ENCODE results near the gene MIEF1. TPM values are rescaled to one million over a fixed set of nuclear protein-coding genes. Genes with fewer than 3 reads are reported as not detected.

Gene MIEF1
- total RNA-seq, 1 experiment from 2014 or later, result 29.9 TPM

GRCh38 chr22:39491696-39492095 is 10.4 kb upstream of the MIEF1 start:
- no peak overlapping the region for H3K4me3 ChIP-seq (ENCODE audit: low read depth in 2 of 2, low read length in 2 of 2)
- DNase-seq (ENCODE audit: low read depth, low spot score) (no peak), ATAC-seq (no peak)
- ChIA-PET CTCF (interaction anchor here (0.6 kb wide), 1 partner anchor 10 kb away, joined by 3 read pairs; the partner anchor contains the start of gene MIEF1), POLR2A (interaction anchor here (0.6 kb wide), 1 partner anchor 563 kb away, joined by 15 read pairs; no protein-coding TSS in a partner anchor)
- no peak overlapping the region for H3K27ac ChIP-seq (ENCODE audit: low read length)
- BruUV-seq (replicated peaks), result no TSS peak
- no peaks in the 10 kb centered on the region for H3K27me3 ChIP-seq (ENCODE audit: control insufficient read depth, insufficient read depth, low read length)
- H3K9me3 ChIP-seq (ENCODE audit: control insufficient read depth, insufficient read depth, low read depth, low read length), result no peaks in the 10 kb centered on the region
- in situ Hi-C loops (cut with HindIII; ENCODE audit: low pct_unique_long_range_greater_than_20kb, low sequenced_read_pairs), result no loop called here
- intact Hi-C loops (cut with micrococcal nuclease; ENCODE audit: unreplicated experiment), result no loop called here
- H3K36me3 ChIP-seq (ENCODE audit: control insufficient read depth, insufficient read depth, low read length), result no peaks in the 10 kb centered on the region
- TF ChIP-seq, protein P1, sequence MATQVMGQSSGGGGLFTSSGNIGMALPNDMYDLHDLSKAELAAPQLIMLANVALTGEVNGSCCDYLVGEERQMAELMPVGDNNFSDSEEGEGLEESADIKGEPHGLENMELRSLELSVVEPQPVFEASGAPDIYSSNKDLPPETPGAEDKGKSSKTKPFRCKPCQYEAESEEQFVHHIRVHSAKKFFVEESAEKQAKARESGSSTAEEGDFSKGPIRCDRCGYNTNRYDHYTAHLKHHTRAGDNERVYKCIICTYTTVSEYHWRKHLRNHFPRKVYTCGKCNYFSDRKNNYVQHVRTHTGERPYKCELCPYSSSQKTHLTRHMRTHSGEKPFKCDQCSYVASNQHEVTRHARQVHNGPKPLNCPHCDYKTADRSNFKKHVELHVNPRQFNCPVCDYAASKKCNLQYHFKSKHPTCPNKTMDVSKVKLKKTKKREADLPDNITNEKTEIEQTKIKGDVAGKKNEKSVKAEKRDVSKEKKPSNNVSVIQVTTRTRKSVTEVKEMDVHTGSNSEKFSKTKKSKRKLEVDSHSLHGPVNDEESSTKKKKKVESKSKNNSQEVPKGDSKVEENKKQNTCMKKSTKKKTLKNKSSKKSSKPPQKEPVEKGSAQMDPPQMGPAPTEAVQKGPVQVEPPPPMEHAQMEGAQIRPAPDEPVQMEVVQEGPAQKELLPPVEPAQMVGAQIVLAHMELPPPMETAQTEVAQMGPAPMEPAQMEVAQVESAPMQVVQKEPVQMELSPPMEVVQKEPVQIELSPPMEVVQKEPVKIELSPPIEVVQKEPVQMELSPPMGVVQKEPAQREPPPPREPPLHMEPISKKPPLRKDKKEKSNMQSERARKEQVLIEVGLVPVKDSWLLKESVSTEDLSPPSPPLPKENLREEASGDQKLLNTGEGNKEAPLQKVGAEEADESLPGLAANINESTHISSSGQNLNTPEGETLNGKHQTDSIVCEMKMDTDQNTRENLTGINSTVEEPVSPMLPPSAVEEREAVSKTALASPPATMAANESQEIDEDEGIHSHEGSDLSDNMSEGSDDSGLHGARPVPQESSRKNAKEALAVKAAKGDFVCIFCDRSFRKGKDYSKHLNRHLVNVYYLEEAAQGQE (IDR thresholded peaks at IDR 0.05; ENCODE audit: insufficient read depth in 1 of 2, low read depth in 2 of 2, low read length in 1 of 2), result no peak
- no peak for TF ChIP-seq TCF7L2 (IDR thresholded peaks at IDR 0.05; ENCODE audit: low read depth, low read length)
- TF ChIP-seq CTCF (IDR thresholded peaks at IDR 0.05), result no peak
- H3K4me1 ChIP-seq (ENCODE audit: control insufficient read depth, insufficient read depth, low read length), result no peaks in the 10 kb centered on the region

- ChIA-PET POLR2A (no interaction called here), CTCF (no interaction called here)
- no TSS peak for BruUV-seq (replicated peaks)
- H3K27ac ChIP-seq (ENCODE audit: low read length), result no peak overlapping the region
- no peaks in the 10 kb centered on the region for H3K27me3 ChIP-seq (ENCODE audit: control insufficient read depth, insufficient read depth, low read length)
- no peaks in the 10 kb centered on the region for H3K9me3 ChIP-seq (ENCODE audit: control insufficient read depth, insufficient read depth, low read depth, low read length)
- no peaks in the 10 kb centered on the region for H3K36me3 ChIP-seq (ENCODE audit: control insufficient read depth, insufficient read depth, low read length)
- no peak for TF ChIP-seq SIN3A (IDR thresholded peaks at IDR 0.05; ENCODE audit: borderline replicate concordance, insufficient read depth, low read depth, low read length)
- intact Hi-C loops (cut with micrococcal nuclease; ENCODE audit: unreplicated experiment), result no loop called here
- H3K4me3 ChIP-seq (ENCODE audit: low read depth in 2 of 2, low read length in 2 of 2), result no peak overlapping the region
- in situ Hi-C loops (cut with HindIII; ENCODE audit: low pct_unique_long_range_greater_than_20kb, low sequenced_read_pairs), result no loop called here
- ATAC-seq (no peak), DNase-seq (ENCODE audit: low read depth, low spot score) (no peak)
- H3K4me1 ChIP-seq (ENCODE audit: control insufficient read depth, insufficient read depth, low read length), result no peaks in the 10 kb centered on the region
Observed at GRCh38 chr22:39492186-39492585, 9.9 kb upstream of the MIEF1 start.

- in situ Hi-C loops (cut with HindIII; ENCODE audit: low pct_unique_long_range_greater_than_20kb, low sequenced_read_pairs), result no loop called here
- ATAC-seq (no peak), DNase-seq (ENCODE audit: low read depth, low spot score) (no peak)
- ChIA-PET POLR2A (interaction anchor here (0.5 kb wide), 1 partner anchor 225 kb away, joined by 13 read pairs; no protein-coding TSS in a partner anchor), CTCF (interaction anchor here (0.6 to 1.4 kb wide), 6 partner anchors 8 to 524 kb away, joined by 3 to 8 read pairs (median 3); partner anchors contain the start of gene MIEF1)
- intact Hi-C loops (cut with micrococcal nuclease; ENCODE audit: unreplicated experiment), result no loop called here
- Histone ChIP-seq H3K36me3 (ENCODE audit: control insufficient read depth, insufficient read depth, low read length) (no peaks in the 10 kb centered on the region), H3K9me3 (ENCODE audit: control insufficient read depth, insufficient read depth, low read depth, low read length) (no peaks in the 10 kb centered on the region), H3K4me1 (ENCODE audit: control insufficient read depth, insufficient read depth, low read length) (no peaks in the 10 kb centered on the region; the same call in 1 of the 2 replicates), H3K27ac (ENCODE audit: low read length) (no peak overlapping the region), H3K4me3 (ENCODE audit: low read depth in 2 of 2, low read length in 2 of 2) (no peak overlapping the region), H3K27me3 (ENCODE audit: control insufficient read depth, insufficient read depth, low read length) (no peaks in the 10 kb centered on the region)
- no peak for TF ChIP-seq TCF7L2 (IDR thresholded peaks at IDR 0.05; ENCODE audit: low read depth, low read length)
- TF ChIP-seq POLR2AphosphoS5 (IDR thresholded peaks at IDR 0.05; ENCODE audit: low read depth, low read length), result no peak
- no peak for TF ChIP-seq SIN3A (IDR thresholded peaks at IDR 0.05; ENCODE audit: borderline replicate concordance, insufficient read depth, low read depth, low read length)
- TF ChIP-seq, protein P1 (IDR thresholded peaks at IDR 0.05; ENCODE audit: insufficient read depth in 1 of 2, low read depth in 2 of 2, low read length in 1 of 2), result no peak
- TF ChIP-seq CTCF (IDR thresholded peaks at IDR 0.05), result no peak
- no TSS peak for BruUV-seq (replicated peaks)
Observed at GRCh38 chr22:39493759-39494158, 8.3 kb upstream of the MIEF1 start.

Measured in Panc1 (cell line).